NK-92 treated with Interleukin-12 subunit alpha and Interleukin-12 subunit beta, amount 100 ng/mL, for 24 hours (cell line): Measurements from ENCODE around the gene MKRN2OS.

Source experiments
- DNase-seq: peaks from one replicate; lab custom pipeline; 2025; lab: John Stamatoyannopoulos, UW

The MKRN2OS gene

GRCh38 chr3:12513694-12514446, 31.4 kb downstream of the MKRN2OS start:
- no peak for DNase-seq

GRCh38 chr3:12512534-12513118, 32.7 kb downstream of the MKRN2OS start:
- DNase-seq: no peak

GRCh38 chr3:12509466-12509865, 35.8 kb downstream of the MKRN2OS start:
- DNase-seq: no peak

GRCh38 chr3:12508291-12508700, 37.0 kb downstream of the MKRN2OS start:
- no peak for DNase-seq

GRCh38 chr3:12507591-12508281, 37.6 kb downstream of the MKRN2OS start:
- DNase-seq: no peak

- DNase-seq: no peak
Measured at GRCh38 chr3:12506201-12506709, 39.0 kb downstream of the MKRN2OS start.

GRCh38 chr3:12503126-12503957, 42.0 kb downstream of the MKRN2OS start:
- DNase-seq: no peak

- DNase-seq: no peak
Measured at GRCh38 chr3:12501360-12502020, 43.8 kb downstream of the MKRN2OS start.

GRCh38 chr3:12499474-12499873, 45.8 kb downstream of the MKRN2OS start:
- no peak for DNase-seq

GRCh38 chr3:12496453-12496761, 48.9 kb downstream of the MKRN2OS start:
- DNase-seq: no peak

GRCh38 chr3:12495749-12496452, 49.4 kb downstream of the MKRN2OS start:
- no peak for DNase-seq

- DNase-seq: no peak
Measured at GRCh38 chr3:12490547-12490946, 54.8 kb downstream of the MKRN2OS start.

- DNase-seq: no peak
Measured at GRCh38 chr3:12489832-12490231, 55.5 kb downstream of the MKRN2OS start.
